Measurements from ENCODE around the gene KIFC3.
"Not testable (repeated sequence)": the region's sequence is repeated elsewhere in the genome, so short reads cannot be mapped to it uniquely, and the experiment has no call there.

KIFC3 gene

DNA sequence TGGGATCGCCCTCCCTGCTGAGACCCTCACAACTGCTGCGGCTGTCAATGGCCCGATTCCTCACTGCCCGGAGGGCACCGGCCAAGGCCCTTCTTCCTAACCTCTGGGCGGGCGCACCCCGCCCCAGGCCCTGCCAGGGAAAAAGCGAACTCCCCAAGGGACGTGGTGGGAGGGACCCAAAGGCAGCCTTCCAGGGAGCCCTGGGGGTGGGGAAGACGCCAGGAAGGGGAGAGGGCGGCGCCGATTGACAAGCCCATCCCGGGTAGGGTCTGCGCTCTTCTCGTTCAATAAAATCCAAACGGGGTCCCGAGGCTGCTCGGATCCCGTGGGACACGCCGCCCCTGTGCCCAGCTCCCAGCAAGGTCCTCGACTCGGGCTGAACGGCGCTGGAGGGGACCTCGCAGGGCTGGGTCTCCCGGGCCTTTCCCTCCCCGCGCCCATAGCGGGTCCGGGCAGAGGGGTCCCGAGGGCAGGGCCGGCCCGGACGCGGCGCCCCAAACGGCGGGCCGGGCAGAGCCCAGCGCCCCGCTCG, 416 bp downstream of the KIFC3 start:
- no peak for DNase-seq

DNA sequence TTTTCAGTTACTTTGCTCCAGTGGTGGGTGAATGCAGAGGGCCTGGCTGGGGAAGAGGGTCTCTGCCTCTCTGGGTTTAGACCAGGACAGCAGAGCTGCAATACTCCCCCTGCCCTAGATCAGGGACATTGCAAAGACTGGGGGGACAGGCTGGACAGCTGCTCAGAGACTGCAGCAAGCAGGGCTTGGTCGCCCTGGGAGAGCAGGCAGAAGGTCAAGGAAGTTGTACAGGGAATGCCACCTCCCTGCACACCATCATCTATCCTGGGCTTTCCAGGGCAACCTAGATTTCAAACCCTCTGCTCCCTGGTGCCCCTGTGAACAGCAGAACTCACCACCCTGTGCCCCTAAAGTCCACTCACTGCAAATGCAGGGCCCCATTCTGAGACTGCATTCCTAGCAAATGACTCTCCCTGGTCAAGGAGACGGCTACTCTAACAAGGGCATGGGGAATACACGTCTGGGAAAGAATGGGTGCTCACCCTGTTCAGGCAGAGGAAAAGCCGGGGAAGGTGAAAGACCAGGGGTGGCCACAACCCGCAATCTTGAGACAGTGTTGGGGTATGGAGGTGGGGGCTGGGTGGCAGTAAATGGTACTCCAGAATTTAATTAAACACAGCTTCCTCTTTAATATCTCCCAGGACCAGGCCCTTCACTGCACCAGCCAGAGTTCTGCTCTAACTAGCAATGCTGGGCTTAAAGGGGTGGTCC, 1.0 kb downstream of the KIFC3 start:
- no peak for DNase-seq

DNA sequence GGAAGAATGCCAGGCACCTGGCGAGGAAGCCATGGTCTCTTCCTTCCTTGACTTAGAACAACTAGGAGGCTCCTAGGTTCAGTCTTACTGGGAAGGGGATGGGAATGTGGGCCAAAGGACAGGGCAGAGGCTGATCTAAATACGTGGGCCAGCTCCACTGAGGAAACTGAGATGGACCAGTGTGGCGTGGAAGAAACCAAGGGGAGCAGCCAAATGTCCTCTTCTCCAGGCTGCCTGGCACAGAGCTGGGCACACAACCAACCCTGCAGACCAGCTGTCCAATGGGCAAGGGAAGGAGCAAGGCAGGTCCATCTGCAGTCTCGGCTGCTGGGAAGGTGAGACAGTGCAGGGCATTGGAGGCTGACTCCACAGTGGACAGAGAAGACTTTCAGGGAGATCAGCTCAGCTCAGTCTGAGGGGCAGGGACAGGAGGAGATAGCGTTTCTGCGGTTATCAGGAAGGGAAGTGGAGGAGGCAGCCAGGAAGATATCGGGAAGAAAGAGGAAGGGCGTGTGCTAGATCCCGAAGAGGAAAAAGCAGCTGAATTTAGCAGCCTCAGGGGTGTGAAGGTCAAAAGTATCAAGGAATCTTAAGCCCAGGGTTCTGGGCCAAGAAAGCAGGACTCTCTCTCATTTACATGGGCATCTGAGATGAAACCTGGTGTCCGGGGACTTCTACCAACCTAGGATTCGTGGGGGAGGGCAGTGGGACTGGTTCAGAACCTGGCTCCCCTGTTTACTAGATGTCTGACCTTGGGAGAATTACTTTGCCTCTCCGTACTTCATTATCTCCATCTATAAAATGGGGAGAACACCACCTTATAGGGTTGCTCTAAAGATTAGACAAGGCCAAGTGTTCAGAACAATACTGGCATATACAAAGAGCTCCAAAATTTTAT, 1.8 kb downstream of the KIFC3 start:
- DNase-seq = no peak

DNA sequence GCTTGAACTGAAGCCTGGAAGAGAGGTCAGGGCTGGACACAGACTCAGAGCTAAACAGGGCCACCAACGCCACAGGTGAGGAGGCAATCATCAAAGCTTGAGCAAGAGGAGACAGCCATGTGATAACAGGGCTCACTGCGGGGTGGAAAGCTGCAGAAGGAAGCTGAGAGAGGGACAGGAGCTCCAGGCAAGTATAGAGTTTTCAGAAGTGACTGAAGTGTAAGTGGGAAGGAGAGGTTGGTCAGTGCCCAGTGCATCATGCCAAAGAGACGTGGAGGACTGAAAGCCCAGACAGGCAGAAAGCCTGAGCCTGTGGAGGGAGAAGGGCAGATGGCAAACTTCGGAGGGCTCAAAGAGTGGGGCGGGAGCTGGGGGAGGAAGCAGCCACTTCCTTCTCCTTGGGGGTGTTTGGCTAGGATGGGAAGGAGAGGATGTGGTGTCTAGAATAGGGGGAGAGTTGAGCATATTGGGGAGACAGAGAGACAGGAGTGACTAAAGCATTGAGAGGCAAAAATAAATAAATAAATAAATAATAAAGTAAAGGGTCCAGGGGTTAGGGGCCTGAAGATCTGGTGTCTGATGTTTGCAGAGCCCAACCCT, 2.6 kb downstream of the KIFC3 start:
- DNase-seq = peak; percentile 62

DNA sequence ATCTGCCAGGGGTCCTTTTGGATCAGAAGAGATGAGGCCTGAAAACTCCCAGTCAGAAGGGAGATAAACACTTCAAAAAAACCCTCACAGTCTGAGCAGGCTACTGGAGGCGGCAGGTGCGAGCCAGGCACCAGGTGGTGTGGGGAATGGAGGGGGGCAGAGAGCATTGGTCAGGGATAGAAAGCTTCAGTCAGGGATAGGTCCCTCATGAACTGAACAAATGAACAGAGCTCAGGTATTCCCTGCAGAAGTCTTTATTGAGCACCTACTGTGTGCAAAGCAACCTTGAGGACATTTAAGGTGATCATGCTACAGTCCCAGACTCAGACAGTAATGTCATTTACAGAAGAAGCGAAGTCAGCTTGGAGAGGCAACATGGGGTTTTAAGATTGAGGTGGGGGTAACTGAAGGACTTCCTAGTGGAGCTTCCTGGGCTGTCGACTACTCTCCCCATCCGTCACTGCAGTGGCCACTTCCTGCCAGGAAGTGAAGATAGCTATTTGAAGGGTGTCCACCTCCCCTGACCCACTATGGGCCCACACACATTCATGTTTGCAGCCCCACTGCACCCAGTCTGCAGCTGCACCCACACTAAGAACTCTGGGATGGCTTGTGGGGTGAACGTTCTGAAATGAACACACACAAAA, 3.2 kb downstream of the KIFC3 start:
- no peak for DNase-seq

DNA sequence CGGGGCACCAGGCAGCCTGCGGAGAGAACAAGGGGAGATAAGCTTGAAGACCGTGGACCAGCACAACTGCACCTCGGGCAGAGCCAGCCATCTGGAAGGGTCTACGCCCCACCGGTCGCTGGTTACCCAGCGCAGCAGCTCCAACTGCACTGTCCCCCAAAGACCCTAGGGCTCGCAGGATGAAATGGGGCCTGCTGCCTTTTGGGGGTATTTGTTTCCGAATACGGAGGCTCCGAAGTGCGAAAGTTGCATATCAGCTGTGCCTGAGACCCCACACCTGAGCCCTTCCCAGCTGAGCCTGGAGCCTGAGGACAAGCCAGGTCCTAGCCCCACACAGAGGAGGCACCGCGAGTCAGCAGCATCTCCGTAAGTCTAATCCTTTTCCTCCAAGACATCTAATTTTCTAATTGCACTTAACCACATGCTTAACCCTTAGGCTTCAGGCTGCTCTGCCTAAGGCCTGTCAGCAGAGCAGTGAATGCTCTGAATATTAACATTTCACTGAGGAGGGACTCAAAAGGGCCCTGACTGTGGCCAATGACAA, 4.0 kb downstream of the KIFC3 start:
- DNase-seq = no peak

DNA sequence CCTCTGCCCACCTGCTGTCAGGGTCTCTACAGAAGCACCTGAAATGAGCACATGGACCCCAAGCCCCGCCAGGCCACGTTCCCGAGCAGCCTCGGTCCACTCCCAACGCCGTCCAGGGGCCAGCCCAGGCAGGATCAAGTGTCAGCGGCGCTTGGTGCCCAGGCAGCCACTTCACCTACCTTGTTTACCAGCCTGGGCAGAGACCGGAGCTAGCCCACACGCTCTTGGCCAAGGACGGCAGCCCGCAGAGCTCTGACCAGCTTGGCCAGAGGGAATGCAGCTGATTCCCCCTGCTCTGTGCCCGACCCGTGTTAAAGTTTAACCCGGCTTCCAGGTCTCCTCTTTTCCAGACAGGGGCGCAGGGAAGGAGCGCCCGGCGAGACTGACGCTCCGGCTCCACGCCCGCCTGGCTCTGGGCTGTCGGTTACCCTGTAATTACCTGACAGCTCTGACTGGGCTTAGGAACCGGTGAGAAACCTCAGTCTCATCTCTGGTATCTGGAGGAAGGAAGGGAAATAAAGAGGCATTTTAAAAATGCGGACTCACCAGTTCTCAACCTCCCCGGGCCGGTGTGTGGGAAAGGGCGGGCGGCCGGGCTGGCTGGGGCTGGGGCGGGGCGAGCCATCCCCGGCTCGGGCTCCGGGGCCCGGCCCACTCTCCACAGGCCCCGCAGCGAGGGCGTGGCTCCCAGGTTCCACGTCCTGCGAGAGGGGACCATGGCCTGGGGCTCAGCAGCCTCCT, 4.6 kb downstream of the KIFC3 start:
- DNase-seq = no peak

DNA sequence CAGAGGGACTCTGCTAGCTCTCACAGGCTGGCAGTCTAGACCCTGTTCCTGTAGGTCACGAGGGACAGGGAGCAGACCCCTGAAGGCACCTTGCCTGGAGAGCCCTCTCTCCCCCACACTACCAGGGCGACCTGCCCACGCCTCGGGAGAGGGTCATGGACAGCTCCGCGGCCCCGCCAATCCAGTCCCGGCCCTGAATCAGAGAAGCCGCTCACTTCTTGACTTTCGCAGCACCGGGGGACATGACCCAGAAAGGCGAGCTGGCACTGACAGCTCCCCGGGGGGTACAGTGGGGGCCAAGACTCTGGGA, 5.1 kb downstream of the KIFC3 start:
- no peak for DNase-seq

DNA sequence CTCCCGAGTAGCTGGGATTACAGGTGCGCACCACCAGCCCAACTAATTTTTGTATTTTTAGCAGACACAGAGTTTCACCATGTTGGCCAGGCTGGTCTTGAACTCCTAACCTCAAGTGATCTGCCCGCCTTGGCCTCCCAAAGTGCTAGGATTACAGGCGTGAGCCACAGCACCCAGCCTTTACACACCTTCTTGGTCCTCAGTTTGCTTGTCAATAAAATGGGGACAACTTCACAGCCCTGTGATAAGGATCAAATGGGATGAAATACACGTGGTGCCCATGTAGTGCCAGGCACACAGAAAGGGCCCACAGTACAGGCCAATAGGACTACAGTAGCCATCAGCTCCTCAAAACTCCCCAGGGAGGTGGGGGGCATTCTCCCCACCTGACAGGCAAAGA, 6.3 kb downstream of the KIFC3 start:
- not testable (repeated sequence) for DNase-seq

DNA sequence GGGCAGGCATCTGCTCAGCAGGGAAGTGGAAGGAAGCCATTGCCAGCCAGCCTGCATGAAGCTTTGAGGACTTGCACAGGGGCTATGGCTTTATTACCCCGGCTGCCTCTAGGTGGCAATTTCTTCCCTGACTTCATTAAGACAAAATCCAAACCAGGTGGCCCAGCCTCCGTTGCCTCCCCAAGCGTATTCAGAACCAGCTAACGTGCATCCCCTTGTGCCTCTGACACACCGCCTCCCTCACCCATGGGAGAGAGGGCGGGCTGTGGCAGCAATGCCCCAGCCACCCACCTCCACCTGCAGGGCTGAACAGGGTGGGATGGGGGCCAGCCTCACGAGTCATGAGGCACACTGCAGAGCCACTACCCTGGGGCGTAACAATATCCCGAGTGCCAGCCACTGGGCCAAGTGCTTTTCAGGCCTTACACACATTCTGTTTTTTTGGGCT, 6.8 kb downstream of the KIFC3 start:
- peak; percentile 32 for DNase-seq

DNA sequence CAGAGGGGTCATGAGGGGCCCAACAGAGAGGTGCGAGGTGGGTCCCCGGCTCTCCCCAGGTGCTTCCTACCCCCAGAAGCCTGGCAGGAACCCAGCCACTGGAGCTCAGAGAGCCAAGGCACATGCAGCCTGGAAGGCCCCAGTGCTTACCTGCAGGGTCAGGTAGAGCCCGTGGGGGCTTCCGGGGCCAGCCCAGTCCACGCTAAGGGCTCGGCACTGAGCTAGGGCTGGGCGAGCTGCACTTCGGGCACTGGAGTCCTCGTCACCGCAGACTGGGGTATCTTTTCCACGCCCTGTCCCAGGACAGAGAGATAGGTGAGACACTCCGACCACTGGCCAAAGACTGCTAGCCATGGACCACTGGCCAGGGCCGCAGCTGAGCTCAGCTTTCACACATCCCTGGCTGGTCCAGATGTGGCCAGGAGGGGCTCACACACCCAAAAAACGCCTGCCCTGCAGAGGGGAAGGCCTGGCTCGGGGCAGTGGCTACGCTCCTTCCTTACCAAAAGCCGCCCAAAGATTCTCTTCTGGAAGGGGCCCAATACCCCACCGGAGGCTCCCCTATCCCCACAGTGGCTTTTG, 7.4 kb downstream of the KIFC3 start:
- no peak for DNase-seq

DNA sequence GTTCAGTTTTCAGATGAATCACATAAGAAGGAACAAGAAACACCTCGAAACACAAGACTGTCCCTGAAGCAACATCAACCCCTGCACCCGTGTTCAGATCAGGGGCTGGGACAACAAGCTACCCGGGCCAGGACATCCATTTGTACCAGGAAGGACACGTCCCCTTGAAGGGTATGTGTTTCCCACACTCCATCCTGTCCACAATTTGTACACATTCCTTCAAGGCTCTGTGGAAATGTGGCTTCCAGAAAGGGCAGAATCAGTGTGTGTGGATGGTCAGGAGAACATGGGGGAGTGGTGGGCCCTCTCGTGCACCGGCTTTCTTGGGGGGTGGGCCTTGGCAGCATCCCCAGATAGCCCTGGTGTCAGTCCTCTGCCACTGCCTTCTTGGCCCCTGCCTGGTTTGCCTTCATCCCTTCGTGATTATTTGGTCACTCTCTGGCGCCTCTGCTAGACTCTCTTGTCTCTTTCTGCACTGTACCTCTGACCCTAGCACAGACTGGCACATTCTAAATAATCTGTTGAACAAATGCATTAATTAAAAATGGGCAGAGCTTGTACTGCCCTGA, 10.3 kb downstream of the KIFC3 start:
- no peak for DNase-seq

DNA sequence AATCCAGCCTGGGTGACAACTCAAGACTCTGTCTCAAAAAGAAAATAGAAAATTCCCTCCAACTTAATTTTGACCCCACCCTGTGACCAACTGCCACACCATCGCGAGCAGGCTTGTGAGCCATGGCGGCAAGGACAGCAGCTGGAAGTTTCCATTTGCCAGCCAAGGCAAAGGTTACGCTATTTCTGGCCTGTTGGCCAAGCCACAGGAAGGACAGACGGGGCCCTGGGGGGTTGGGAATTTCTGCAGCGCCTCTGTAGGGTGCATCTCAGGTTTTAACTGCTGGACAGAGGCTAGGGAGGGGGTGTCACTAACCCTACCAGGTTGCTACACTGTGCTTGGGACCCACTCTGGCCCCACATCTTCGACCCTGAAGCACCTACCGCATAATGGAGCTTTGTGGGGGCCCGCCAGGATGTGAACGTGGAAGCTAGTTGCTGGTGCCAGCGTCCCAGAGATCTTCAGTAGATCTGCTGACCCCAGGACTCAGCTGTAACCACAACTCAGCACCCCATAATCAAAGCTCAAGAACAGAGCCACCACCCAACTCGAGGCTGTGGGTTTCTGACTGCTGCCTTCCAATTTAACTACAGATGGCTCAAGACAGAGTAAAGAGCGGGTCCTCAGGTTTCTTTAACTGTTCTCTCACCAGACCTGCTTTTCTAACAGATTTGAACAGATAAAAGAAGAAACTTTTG, 10.9 kb downstream of the KIFC3 start:
- no peak for DNase-seq

DNA sequence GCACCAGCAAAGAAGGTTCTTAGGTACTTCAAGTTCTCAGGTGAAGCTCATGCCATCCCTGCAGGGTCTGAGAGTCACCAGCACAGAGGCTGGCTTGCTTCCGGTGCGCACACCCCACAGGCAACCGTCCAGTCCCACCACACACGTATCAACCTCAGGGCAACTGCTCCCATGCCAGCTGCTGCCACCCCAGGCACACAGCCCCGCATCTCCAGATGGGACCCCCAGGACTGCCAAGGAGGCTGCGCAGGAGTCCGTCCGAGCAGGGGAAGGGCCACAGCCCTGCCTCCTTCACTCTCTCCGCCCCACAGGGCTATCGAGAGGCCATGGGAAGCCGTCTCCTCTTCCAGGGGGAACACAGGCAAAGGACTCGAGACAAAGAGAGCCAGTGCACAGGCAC, 13.3 kb downstream of the KIFC3 start:
- DNase-seq = no peak

DNA sequence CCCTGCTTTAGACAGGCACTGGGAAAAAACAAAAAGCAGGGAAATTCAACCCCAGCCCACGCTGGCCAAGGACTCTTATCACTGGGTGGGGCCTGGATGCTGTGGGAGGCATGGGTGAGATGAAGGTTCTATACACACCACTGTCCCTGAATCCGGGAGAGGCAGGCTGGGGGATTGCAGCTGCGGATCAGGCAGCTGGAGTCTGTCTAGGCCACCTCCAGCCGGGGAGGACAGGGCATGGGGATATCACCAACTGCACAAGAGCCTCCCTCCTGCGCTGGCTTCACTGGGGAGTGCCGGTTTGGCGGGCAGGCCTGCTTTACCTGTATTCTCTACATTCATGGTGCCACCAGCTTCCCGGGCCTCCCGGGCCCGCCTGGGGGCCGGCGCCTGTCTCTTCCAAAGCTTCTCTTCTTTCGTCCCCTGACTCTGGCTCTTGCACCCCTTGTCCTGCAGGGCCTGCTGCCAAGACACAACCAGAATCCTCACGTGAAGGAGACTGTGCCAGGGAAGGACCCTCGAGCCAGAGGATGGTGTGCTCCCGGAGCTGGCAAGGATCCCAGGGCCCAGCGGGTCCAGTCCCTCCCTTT, 13.9 kb downstream of the KIFC3 start:
- DNase-seq = no peak

DNA sequence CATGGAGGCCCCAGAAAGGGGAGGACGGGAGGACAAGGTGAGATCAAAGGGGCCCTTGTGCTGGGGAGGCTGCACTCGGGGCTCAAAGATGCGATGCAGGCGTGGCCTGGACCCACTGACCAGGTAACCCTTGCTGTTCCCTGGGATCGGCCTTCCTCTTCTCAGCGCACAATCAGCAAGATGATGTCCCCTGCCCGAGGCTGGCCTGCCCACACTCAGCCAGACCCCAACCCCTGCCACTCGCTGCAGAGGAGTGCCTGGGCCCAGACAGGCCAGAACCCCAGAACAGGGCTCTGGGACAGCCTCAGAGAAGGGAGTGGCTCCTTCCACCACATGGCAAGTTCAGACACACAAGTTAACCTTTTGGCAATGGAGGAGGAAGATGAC, 14.8 kb downstream of the KIFC3 start:
- DNase-seq = no peak

DNA sequence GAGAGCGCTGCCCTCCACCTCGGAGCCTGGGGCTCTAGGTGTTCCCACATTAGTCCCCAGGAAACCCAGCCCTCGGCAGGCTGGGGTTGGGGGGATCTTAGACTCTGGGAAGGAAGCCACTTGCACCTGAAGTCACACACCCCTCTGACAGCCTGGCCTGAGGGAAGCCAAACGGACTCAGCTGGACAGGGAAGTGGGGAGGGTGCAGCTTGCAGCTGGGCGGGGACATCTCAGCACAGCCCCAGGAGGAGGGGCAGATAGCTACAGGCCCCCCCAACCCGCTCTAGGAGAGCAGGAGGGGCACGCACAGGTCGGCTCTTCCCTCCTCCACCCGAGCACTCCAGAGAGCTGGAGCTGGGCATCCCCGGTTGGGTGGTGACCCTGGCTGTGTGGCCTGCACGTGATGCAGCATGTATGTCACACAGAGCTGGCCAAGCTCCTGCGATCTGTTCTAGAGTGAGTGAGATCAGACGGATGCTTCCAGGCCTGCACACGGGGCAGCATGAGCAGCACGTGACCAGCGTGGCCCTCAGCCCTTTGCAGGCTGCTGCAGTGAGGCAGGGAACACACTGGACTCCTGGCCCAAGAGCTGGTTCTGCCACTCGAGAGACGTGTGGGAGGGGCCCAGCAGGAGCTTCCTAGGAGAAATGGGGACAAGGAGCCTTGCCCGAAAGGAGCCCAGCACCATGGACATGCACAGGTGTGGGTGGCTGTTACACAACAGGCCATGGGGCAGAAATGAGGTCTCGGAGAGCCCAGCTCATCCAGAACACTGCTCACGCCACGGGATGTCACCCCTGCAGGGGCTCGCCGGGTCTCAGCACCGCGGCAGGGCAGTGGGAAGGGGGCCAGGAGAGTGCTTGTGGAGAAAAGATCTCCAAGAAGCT, 15.4 kb downstream of the KIFC3 start:
- no peak for DNase-seq

DNA sequence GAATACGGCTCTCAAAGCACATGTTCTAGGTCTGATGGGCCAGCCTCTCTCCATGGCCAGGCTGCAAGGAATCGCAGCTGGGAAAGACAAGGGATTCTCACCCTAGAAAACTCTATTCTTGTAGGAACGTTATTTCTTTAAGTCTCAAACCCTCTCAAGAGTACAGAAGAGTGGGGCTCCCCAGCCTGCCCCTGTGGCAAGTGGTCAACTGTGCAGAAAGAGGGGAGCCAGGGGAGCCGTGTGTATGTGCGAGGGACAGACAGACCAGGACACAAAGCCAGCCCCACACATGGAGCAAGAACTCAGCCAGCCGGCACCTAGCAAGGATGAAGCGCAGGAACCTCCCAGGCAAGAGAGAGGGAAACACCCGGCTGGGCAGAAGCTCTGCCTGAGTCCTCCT, 16.4 kb downstream of the KIFC3 start:
- DNase-seq = no peak

DNA sequence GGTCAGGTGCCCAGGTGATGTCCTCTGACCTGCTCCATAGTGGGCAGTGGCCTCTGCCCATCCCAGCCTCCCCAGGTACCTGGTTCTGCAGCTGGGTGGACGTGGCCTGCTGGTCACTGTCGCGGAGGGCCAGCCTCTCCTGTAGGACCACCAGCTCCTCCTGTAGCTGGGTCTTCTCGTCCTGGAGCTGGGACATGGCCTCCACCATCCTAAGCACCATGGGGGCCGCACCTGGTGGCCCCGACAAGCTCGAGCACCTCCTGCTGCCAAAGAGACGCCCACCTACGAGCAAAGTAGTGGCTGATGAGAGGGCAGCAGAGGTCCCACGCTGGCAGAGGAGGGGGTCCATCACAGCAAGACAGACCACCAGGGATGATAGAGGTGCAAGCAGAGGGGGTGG, 16.9 kb downstream of the KIFC3 start:
- no peak for DNase-seq
